Measurements from ENCODE around the gene PSMD6.

- TF ChIP-seq CTCF (IDR thresholded peaks at IDR 0.05) (no peak), POLR2A (IDR thresholded peaks at IDR 0.05) (no peak), EP300 (IDR thresholded peaks at IDR 0.05) (no peak)
Observed at GRCh38 chr3:63990733-63991132, 32.6 kb downstream of the PSMD6 start.

All from ovary (tissue), 3 donors.